Putamen (tissue), 1 donor: ENCODE data around the gene CA4.
A peak's percentile ranks its signal among the peaks of the same experiment; 100 is the strongest.

Experiments
- DNase-seq: peaks from one replicate; pipeline ENCODE4 v3.0.0-alpha.2; 2016; ENCODE audit warnings: low spot score

CA4 gene

DNA sequence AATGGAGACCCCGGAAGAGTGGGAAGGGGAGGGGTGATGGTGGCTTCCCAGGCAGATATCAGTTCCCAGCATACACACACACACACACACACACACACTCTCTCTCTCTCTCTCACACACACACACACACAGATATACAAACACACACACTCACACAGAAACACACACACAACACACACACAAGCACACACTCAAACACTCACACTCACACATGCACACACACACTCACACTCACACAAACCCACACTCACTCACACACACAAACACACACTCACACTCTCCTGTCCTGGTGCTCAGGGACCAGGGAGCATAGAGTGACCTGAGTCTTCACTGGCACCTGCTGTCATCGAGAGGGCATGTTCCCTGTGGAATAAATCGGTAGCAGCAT lies 5.6 kb downstream of the CA4 start:
- DNase-seq, result no peak

GRCh38 chr17:60155815-60156214 lies 6.0 kb downstream of the CA4 start:
- no peak for DNase-seq

- no peak for DNase-seq
These were observed 7.0 kb downstream of the CA4 start for GRCh38 chr17:60156746-60157145.

DNA sequence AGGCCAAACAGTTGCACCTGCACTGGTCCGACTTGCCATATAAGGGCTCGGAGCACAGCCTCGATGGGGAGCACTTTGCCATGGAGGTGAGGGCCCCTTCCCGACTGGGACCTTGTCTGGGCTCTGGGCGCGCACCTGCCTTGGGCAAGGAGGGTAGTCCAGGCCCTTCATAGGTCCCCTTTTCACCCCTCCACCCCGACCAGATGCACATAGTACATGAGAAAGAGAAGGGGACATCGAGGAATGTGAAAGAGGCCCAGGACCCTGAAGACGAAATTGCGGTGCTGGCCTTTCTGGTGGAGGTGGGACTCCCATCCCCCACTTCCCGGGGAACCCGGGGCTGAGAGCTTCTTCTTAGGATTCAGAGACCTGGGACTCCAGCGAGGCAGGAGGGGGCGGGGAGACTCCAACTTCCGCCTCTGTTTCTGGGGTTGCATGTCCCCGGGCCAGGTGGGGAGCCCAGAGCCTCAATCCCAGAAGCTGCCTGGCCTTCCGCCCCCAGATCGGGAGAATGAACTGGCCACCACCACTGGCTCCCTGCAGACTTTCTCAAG lies 7.8 kb downstream of the CA4 start:
- no peak for DNase-seq

DNA sequence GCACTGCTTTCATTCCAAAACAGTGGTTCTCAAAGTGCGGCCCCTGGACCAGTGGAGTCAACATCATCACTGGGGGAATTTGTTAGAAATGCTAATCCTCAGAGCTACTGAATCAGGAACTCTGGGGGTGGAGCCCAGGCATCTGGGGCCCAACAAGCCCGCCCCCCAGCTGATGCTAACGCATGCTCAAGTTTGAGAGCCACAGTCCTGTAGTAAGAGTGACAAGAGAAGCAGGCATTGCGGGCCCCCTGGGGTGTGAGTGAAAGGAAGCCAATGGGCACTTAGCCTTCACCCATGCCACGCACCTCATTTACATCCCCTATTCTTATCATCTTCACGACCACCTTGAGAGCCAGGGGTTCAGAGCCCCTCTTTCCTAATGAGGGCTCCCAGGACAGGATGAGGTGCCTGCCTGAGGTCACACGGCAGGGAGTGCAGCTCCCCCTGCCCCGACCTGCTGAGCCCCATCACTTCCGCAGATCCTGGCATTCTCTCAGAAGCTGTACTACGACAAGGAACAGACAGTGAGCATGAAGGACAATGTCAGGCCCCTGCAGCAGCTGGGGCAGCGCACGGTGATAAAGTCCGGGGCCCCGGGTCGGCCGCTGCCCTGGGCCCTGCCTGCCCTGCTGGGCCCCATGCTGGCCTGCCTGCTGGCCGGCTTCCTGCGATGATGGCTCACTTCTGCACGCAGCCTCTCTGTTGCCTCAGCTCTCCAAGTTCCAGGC lies 9.1 kb downstream of the CA4 start:
- no peak for DNase-seq

GRCh38 chr17:60159479-60159866 lies 9.7 kb downstream of the CA4 start:
- DNase-seq, result no peak

DNA sequence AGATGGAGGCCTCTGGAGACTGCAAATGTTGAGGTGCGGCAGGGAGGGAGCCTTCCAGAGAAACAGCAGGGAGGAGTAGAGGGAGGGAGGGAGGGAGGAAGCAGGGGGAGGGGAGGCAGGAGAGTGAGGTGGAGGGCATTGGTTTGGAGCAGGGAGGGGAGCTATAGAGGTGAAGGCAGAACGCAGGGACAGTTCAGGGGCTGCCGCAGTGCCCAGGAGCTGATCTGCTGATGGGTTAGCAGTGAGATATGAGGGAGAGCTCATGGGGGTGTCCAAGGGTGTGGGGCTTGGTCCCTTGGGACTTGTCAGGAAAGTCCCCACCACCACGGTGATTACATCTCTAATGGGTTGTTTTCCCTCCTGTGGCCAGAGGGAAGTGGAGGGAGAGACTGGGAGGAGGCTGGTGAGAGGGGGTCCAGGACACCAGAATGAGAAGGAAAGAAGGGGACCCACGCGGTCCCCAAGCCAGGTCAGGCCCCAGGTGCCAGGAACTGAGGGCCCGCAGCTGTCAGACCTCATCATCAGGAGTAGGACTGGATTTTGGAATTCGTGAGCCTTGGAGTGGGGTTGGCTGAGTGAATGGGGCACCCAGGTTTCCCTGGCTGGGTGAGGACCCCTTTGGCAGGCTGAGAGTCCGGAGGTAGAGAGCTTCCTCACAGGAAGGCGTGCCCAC lies 11.2 kb downstream of the CA4 start:
- no peak for DNase-seq

GRCh38 chr17:60161598-60162330 lies 12.0 kb downstream of the CA4 start:
- no peak for DNase-seq

DNA sequence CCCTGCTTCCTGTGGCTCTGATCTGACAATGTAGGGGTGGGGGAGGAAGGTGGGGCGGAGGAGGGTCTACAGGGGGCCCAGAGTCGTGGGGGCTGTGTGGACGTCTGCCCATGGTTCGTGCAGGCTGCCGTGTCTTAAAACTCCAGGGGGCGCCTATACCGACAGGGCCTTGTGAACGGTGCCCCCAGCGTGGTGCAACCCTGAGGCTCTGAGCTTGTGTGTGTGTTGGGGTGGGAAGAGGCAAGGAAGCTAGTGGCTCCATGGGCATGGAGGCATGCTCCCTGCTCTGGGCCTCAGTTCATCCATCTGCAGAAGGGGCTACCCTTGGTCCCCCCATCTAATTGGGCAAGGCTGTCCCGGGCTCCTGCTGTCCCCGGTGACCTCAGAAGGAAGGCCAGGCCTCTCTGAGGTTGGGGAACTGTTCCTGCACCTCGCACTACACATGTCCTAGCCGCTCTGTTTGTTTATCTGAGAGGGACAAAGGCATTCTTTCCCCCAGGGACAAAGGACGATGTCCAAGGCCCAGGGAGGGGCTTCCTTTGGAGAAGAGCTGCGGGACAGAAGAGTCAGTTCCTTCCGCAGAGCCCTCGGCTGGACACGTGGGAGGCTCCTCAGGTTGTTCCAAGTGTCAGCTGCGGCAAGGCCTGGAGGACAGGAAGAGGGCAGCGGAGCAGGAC lies 13.5 kb downstream of the CA4 start:
- DNase-seq, result no peak

DNA sequence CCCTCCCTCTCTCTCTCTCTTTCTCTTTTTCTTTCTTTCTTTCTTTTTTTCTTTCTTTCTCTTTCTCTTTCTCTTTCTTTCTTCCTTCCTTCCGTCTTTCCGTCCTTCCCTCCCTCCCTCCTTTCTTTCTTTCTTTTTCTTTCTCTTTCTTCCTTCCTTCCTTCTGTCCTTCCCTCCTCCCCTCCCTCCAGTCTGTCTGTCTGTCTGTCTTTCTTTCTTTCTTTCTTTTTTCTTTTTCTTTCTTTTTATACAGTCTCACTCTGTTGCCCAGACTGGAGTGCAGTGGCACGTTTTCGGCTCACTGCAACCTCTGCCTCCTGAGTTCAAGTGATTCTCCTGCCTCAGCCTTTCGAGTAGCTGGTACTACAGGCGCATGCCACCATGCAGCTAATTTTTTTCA lies 14.4 kb downstream of the CA4 start:
- DNase-seq, result no peak

GRCh38 chr17:60164697-60165096 lies 14.9 kb downstream of the CA4 start:
- no peak for DNase-seq

GRCh38 chr17:60165223-60165622 lies 15.4 kb downstream of the CA4 start:
- DNase-seq, result no peak

DNA sequence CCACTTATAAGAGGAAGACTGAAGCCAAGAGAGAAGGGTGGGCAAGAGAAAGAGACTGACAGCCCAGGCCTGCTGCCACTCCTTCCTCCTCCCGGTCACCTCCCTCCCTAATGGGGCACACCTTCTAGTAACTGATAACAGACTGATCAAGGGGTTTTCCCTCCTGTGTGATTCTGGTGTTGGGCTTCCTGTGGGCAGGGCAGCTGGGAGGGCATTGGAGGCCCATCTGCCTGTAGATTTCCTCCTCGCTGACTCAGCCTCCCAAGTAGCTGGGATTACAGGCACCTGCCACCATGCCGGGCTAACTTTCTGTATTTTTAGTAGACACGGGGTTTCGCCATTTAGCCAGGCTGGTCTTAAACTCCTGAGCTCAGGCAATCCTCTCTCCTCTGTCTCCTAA lies 16.2 kb downstream of the CA4 start:
- no peak for DNase-seq

GRCh38 chr17:60167065-60167741 lies 17.4 kb downstream of the CA4 start:
- DNase-seq, result no peak

GRCh38 chr17:60168654-60169053 lies 18.9 kb downstream of the CA4 start:
- no peak for DNase-seq

- DNase-seq, result no peak
These were observed 20.4 kb downstream of the CA4 start for GRCh38 chr17:60169921-60170817.

GRCh38 chr17:60170835-60171752 lies 21.3 kb downstream of the CA4 start:
- peak; percentile 71 for DNase-seq

DNA sequence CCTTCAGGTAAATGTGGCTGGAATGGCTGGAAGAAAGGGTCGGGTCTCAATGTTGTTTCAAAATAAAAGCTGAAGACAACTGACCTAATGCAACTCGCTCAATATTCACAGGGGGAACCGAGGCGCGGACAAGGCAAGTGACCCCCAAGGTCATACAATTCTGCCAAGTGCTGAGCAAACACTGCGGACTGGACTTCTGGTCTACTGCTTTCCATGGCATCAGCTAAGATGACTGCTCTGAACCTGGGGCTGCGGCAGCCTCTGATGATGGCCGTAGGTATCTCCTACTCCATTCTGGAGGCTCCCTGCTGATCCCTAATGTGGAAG lies 21.9 kb downstream of the CA4 start:
- DNase-seq, result no peak

DNA sequence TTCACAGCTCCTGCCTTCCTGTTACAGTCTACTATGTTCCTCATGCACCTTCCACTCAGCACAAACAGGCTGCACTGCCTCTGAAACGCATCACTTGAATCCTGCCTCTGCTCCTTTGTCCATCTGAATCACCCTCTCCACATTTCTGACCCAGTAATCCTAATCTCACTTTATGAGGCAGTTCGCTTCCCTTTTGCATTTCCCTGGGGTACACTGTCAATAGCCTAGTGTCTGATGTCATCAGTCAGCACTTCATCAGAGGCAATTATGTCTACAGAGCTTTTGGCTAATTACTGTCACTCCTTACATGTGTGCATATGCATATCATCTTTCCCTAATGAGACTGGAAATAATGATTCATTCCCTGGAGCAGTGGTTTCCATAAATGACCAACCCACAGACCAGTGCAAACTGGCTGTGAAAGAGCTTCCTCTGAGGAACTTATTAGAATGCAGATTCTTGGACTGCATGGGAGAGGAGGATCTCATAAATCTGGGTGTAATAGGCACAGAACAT lies 23.6 kb downstream of the CA4 start:
- no peak for DNase-seq

DNA sequence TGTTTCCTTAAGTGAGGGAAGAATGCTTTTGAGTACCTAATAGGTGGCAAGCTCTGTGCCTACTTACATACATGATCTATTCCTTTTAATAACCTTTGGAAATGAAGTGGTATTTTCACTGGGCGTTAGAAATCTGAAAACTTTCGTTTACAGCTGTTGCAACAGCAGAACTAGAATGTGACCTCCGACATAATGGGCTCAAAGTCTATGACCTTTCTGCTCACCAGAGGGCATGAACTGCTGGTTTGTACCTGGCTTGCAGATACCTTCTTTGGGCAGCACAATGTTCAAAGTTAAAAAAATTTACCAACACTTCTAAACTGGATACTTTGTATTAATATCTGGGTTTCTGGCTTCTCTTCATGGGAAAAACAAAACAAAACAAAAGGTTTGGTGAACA lies 24.3 kb downstream of the CA4 start:
- no peak for DNase-seq
